NB4 (cell line): ENCODE data around the gene CAMK2A.

Experiments
- CTCF ChIP-seq: IDR thresholded peaks from one replicate; pipeline ENCODE4 v1.5.1; 2012; ENCODE audit warnings: low read depth, low read length
- MAX ChIP-seq: IDR thresholded peaks from 2 replicates; pipeline ENCODE4 v1.6.1; 2011; ENCODE audit warnings: low read depth, low read length

- TF ChIP-seq CTCF (no peak), MAX (peak; percentile 55)
Observed at GRCh38 chr5:150284311-150284710, 5.3 kb downstream of the CAMK2A start.
